Measurements from ENCODE around the gene CNKSR3.

Gene CNKSR3

DNA sequence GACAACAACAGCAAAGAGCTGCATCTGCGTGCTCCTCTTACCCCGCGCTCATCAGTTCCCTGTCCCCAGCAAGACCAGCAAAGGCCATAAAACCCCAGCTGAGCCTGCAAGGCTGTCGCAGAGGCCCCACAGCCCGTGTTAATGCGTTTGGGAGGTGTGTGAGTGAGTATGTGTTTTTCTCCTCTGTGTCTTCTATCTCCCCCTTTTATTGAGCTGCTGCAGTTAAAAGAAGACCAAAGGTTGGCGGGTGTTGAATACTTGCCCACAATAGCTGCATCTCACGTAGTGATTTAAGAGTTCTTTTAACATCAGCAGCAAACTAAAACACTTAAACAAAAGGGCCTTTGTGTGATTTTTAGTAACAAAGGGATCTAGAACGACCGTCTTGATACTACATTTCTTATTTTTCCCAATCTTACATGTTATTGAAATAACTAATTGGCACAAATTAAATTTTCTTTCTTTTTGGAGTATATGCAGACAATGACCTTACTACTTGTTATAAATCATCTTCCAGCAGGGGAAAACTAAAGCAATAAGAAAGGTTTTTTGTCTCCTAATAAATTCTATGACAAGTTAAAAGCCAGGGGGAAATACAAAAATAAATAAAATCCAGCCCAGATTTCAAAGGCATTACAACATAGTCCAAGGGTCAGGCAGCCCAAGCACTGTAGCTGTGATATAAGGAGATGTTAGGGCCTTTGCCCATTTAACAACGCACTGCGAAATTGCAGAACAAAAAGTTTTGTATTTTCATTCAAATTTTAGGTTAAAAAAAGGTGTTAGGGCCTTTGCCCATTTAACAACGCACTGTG is 27.2 kb upstream of the CNKSR3 start:
- TF ChIP-seq CTCF (IDR thresholded peaks at IDR 0.05; ENCODE audit: control insufficient read depth, extremely low read depth, insufficient read depth), result no peak
- no peak for DNase-seq (ENCODE audit: low read depth)

DNA sequence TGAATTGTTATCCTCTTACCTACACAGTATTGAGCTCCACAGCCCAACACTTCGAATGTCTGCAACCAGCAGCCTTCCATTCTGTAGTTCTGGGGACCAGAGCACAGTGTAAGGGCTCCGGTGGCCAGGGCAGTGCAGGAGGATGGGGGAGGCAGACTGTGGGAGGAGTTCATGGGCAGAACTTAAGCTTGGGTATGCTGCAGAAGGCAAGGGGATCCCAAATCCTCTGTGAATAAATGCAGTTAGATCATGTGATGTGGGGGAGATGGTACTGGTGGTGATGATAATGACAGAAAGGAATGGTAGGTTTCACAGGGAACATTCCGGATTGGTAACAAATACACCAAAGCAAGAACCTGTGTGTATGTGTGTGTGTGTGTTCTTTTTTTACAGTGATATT is 26.5 kb upstream of the CNKSR3 start:
- TF ChIP-seq CTCF (IDR thresholded peaks at IDR 0.05; ENCODE audit: control insufficient read depth, extremely low read depth, insufficient read depth), result no peak
- H3K4me3 ChIP-seq (ENCODE audit: low read depth, low read length), result no peak overlapping the region
- DNase-seq (ENCODE audit: low read depth), result no peak

More for the DNA sequence above, 27.2 kb upstream of the CNKSR3 start:
- H3K4me3 ChIP-seq (ENCODE audit: low read depth, low read length), result no peak overlapping the region

GRCh38 chr6:154536255-154536654 is 25.8 kb upstream of the CNKSR3 start:
- DNase-seq (ENCODE audit: low read depth), result no peak
- H3K4me3 ChIP-seq (ENCODE audit: low read depth, low read length), result no peak overlapping the region
- no peak for TF ChIP-seq CTCF (IDR thresholded peaks at IDR 0.05; ENCODE audit: control insufficient read depth, extremely low read depth, insufficient read depth)

- DNase-seq (ENCODE audit: low read depth), result no peak
- TF ChIP-seq CTCF (IDR thresholded peaks at IDR 0.05; ENCODE audit: control insufficient read depth, extremely low read depth, insufficient read depth), result no peak
- H3K4me3 ChIP-seq (ENCODE audit: low read depth, low read length), result no peak overlapping the region
Observed at GRCh38 chr6:154535851-154536250, 25.4 kb upstream of the CNKSR3 start.

GRCh38 chr6:154535147-154535546 is 24.7 kb upstream of the CNKSR3 start:
- no peak overlapping the region for H3K4me3 ChIP-seq (ENCODE audit: low read depth, low read length)
- no peak for TF ChIP-seq CTCF (IDR thresholded peaks at IDR 0.05; ENCODE audit: control insufficient read depth, extremely low read depth, insufficient read depth)
- no peak for DNase-seq (ENCODE audit: low read depth)

GRCh38 chr6:154534531-154534930 is 24.0 kb upstream of the CNKSR3 start:
- H3K4me3 ChIP-seq (ENCODE audit: low read depth, low read length), result no peak overlapping the region
- no peak for TF ChIP-seq CTCF (IDR thresholded peaks at IDR 0.05; ENCODE audit: control insufficient read depth, extremely low read depth, insufficient read depth)
- no peak for DNase-seq (ENCODE audit: low read depth)

DNA sequence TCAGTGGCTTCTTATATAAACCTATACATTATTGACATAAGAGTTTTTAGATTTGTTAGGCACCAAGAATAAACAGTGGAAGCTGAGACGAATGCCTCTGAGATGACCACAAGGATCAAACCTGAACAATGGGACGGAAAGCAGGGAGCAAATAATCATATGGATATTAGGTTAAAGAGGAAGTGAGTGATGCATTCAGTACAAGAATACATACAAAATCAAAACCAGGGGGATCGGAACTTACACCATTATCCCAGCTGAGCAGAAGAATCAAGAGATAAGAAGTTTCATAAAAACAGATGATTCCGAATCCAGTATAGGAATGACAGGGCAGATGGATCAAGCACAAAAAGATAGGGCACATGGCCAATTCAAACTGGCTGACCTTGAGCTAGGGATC is 21.9 kb upstream of the CNKSR3 start:
- no peak for DNase-seq (ENCODE audit: low read depth)
- TF ChIP-seq CTCF (IDR thresholded peaks at IDR 0.05; ENCODE audit: control insufficient read depth, extremely low read depth, insufficient read depth), result no peak
- no peak overlapping the region for H3K4me3 ChIP-seq (ENCODE audit: low read depth, low read length)

All from LNCaP clone FGC (cell line).